ENCODE results near the gene TAMM41.
A peak's percentile ranks its signal among the peaks of the same experiment; 100 is the strongest.

TAMM41 gene

GRCh38 chr3:11779626-11780025 is 67.1 kb downstream of the TAMM41 start:
- POLR2A ChIA-PET, result no interaction called here

GRCh38 chr3:11778248-11778647 is 68.4 kb downstream of the TAMM41 start:
- no peaks in the 10 kb centered on the region for H3K9me3 ChIP-seq (ENCODE audit: control insufficient read depth, insufficient read depth, low read depth, low read length)
- no peaks in the 10 kb centered on the region for H3K36me3 ChIP-seq (ENCODE audit: control insufficient read depth in 2 of 2, insufficient read depth in 1 of 2, low read length in 2 of 2)
- CTCF ChIA-PET, result no interaction called here
- H3K4me1 ChIP-seq (ENCODE audit: control insufficient read depth, insufficient read depth, low read length), result no peaks in the 10 kb centered on the region
- POLR2A ChIA-PET, result no interaction called here
- H3K27ac ChIP-seq (ENCODE audit: extremely low read depth, low read depth, low read length), result no peak overlapping the region
- H3K4me3 ChIP-seq (ENCODE audit: low read depth, low read length), result no peak overlapping the region
- TF ChIP-seq ZNF121 (tag by site-specific recombination; IDR thresholded peaks at IDR 0.05) (peak; percentile 66), ZNF580 (tag by site-specific recombination; IDR thresholded peaks at IDR 0.05) (no peak), ZFP69B (tag by site-specific recombination; IDR thresholded peaks at IDR 0.05) (no peak)

More at GRCh38 chr3:11779626-11780025, 67.1 kb downstream of the TAMM41 start:
- H3K4me1 ChIP-seq (ENCODE audit: control insufficient read depth, insufficient read depth, low read length), result no peaks in the 10 kb centered on the region
- H3K27ac ChIP-seq (ENCODE audit: extremely low read depth, low read depth, low read length), result no peak overlapping the region
- TF ChIP-seq ZNF837 (tag by site-specific recombination; IDR thresholded peaks at IDR 0.05), result no peak
- TF ChIP-seq ZNF155 (tag by site-specific recombination; IDR thresholded peaks at IDR 0.05), result no peak
- TF ChIP-seq ZNF654 (tag by site-specific recombination; IDR thresholded peaks at IDR 0.05; ENCODE audit: low read depth), result no peak
- TF ChIP-seq ZBTB20 (tag by site-specific recombination; IDR thresholded peaks at IDR 0.05), result no peak
- TF ChIP-seq ZXDB (tag by site-specific recombination; IDR thresholded peaks at IDR 0.05), result no peak
- no peak for TF ChIP-seq FEZF1 (tag by site-specific recombination; IDR thresholded peaks at IDR 0.05)
- no peak for TF ChIP-seq ZBTB44 (tag by site-specific recombination; IDR thresholded peaks at IDR 0.05)
- TF ChIP-seq ZNF561 (tag by site-specific recombination; IDR thresholded peaks at IDR 0.05; ENCODE audit: borderline replicate concordance), result no peak
- no peak for TF ChIP-seq ZSCAN23 (tag by site-specific recombination; IDR thresholded peaks at IDR 0.05)
- TF ChIP-seq ZNF776 (tag by site-specific recombination; IDR thresholded peaks at IDR 0.05; ENCODE audit: borderline replicate concordance), result no peak
- no peak for TF ChIP-seq ZNF223 (tag by site-specific recombination; IDR thresholded peaks at IDR 0.05)
- no peak for TF ChIP-seq ZBTB48 (tag by site-specific recombination; IDR thresholded peaks at IDR 0.05)
- TF ChIP-seq ZNF16 (tag by site-specific recombination; IDR thresholded peaks at IDR 0.05; ENCODE audit: low read depth), result no peak
- no peak for TF ChIP-seq ZNF514 (tag by site-specific recombination; IDR thresholded peaks at IDR 0.05)
- TF ChIP-seq ZNF362 (tag by site-specific recombination; IDR thresholded peaks at IDR 0.05), result no peak
- no peak for TF ChIP-seq ZNF449 (tag by site-specific recombination; IDR thresholded peaks at IDR 0.05)
- TF ChIP-seq ZNF280D (tag by site-specific recombination; IDR thresholded peaks at IDR 0.05), result no peak
- TF ChIP-seq SP7 (tag by site-specific recombination; IDR thresholded peaks at IDR 0.05), result no peak
- CTCF ChIA-PET, result no interaction called here
- no peaks in the 10 kb centered on the region for H3K9me3 ChIP-seq (ENCODE audit: control insufficient read depth, insufficient read depth, low read depth, low read length)
- no peaks in the 10 kb centered on the region for H3K36me3 ChIP-seq (ENCODE audit: control insufficient read depth in 2 of 2, insufficient read depth in 1 of 2, low read length in 2 of 2)
- no peak overlapping the region for H3K4me3 ChIP-seq (ENCODE audit: low read depth, low read length)

All from HEK293 (cell line).